Caco-2 (cell line): Measurements from ENCODE around the gene NFKBIB. TPM values are rescaled to one million over a fixed set of nuclear protein-coding genes. Genes with fewer than 3 reads are reported as not detected.

Experiments
- BruUV-seq: library from RNA; stranded (reverse); fragments of 400-500 nt; replicated peaks from 2 replicates; lab custom pipeline; 2021; lab: Mats Ljungman, UMichigan
- CTCF ChIA-PET: fragments of 300-600 bp; sonication (Branson Sonifier 250); formaldehyde crosslinking; loops from one replicate; lab custom pipeline; 2022; ENCODE audit warnings: antibody characterized with exemption; lab: Charles Lee
- POLR2A ChIA-PET: fragments of 300-600 bp; sonication (Branson Sonifier 250); formaldehyde crosslinking; loops from one replicate; lab custom pipeline; 2022; ENCODE audit warnings: antibody characterized with exemption; lab: Charles Lee
- DNase-seq, 2 experiments: peaks; one replicate each; pipeline versions ENCODE4 v3.0.0 to v3.0.0-alpha.2; 2020 to 2022
- H3K27me3 ChIP-seq: replicated peaks from 2 replicates; pipeline ENCODE4 v1.6.0; 2011; ENCODE audit warnings: low read length; ENCODE audit not compliant: control insufficient read depth, insufficient read depth
- H3K36me3 ChIP-seq: 2 replicates; pipeline ENCODE4 v1.5.1; 2011; ENCODE audit warnings: low read length; ENCODE audit not compliant: control insufficient read depth, insufficient read depth
- H3K4me1 ChIP-seq: fragments of 250-450 bp; sonication (Bioruptor Pico); 2 replicates; pipeline ENCODE4 v1.5.1; 2020; ENCODE audit warnings: mild to moderate bottlenecking
- H3K4me3 ChIP-seq: 2 replicates; pipeline ENCODE4 v1.5.1; 2011; ENCODE audit warnings: low read depth, mild to moderate bottlenecking, control low read depth, low read length
- H3K9me3 ChIP-seq: fragments of 250-450 bp; sonication (Bioruptor Pico); 2 replicates; pipeline ENCODE4 v1.5.1; 2020; ENCODE audit warnings: mild to moderate bottlenecking, moderate library complexity
- H3K27ac Mint-ChIP-seq: one replicate; pipeline ENCODE4 v1.8.0; 2022; ENCODE audit warnings: mixed read lengths; ENCODE audit not compliant: unreplicated experiment
- H3K27me3 Mint-ChIP-seq: one replicate; pipeline ENCODE4 v1.8.0; 2022; ENCODE audit warnings: mixed read lengths; ENCODE audit not compliant: insufficient read depth, unreplicated experiment
- H3K36me3 Mint-ChIP-seq: one replicate; pipeline ENCODE4 v1.8.0; 2022; ENCODE audit warnings: mild to moderate bottlenecking, mixed read lengths; ENCODE audit not compliant: insufficient read depth, unreplicated experiment
- H3K4me1 Mint-ChIP-seq: one replicate; pipeline ENCODE4 v1.8.0; 2022; ENCODE audit warnings: low read depth, mixed read lengths; ENCODE audit not compliant: unreplicated experiment
- H3K4me3 Mint-ChIP-seq: one replicate; pipeline ENCODE4 v1.8.0; 2022; ENCODE audit warnings: mild to moderate bottlenecking, moderate library complexity, mixed read lengths; ENCODE audit not compliant: unreplicated experiment
- H3K9me3 Mint-ChIP-seq: one replicate; pipeline ENCODE4 v1.8.0; 2022; ENCODE audit warnings: mixed read lengths; ENCODE audit not compliant: unreplicated experiment
- CTCF ChIP-seq, 2 experiments: fragments of 200-600 bp in 1 of 2; IDR thresholded peaks; 1 replicate in 1 of 2; 2 replicates in 1 of 2; pipeline versions ENCODE4 v1.5.1 to v1.8.0; 2011 to 2022; ENCODE audit warnings: antibody characterized with exemption in 1 of 2, control low read depth in 1 of 2, inconsistent platforms in 1 of 2, low read depth in 1 of 2, low read length in 1 of 2, mild to moderate bottlenecking in 1 of 2, moderate library complexity in 1 of 2; ENCODE audit not compliant: insufficient read depth in 1 of 2, severe bottlenecking in 1 of 2, unreplicated experiment in 1 of 2
- intact Hi-C: fragments of 100-400 bp; cut with micrococcal nuclease; formaldehyde crosslinking; loops from one replicate; pipeline ENCODE4 v1.10.0; 2022; ENCODE audit not compliant: unreplicated experiment
- total RNA-seq: library from RNA; stranded (reverse); gene quantifications from 2 replicates; pipeline ENCODE4 v1.2.3, GENCODE V29; 2022

The NFKBIB gene
- total RNA-seq, 1 experiment from 2014 or later, result 43.9 TPM

GRCh38 chr19:38930776-38931520, 31.2 kb downstream of the NFKBIB start, which contains the start of gene MRPS12:
MRPS12 (plus strand) TSS chr19:38930944; CDS start chr19:38931295, 351 bp downstream.
- Mint-ChIP-seq H3K27me3 (no peaks in the 10 kb centered on the region), H3K4me1 (no peaks in the 10 kb centered on the region), H3K27ac (peak within 1 kb of the TSS; percentile 99), H3K9me3 (peaks cover 10% of the 10 kb centered on the region), H3K4me3 (peak within 1 kb of the TSS; percentile 77), H3K36me3 (peaks cover 74% of the 10 kb centered on the region)
- ChIA-PET CTCF (interaction anchor here (0.5 to 3.2 kb wide), 37 partner anchors 9 to 543 kb away, joined by 3 to 24 read pairs (median 5); partner anchors contain the start of genes ECH1, EIF3K, FAM98C and FBXO17), POLR2A (interaction anchor here (0.5 to 1.7 kb wide), 25 partner anchors 10 to 1125 kb away, joined by 3 to 21 read pairs (median 5); partner anchors contain the start of genes ACTN4, ECH1, FAM98C and FBXO17)
- peak within 1 kb of the TSS; percentile 85 for H3K4me3 ChIP-seq
- no peaks in the 10 kb centered on the region for H3K27me3 ChIP-seq
- peak; percentile 99 for DNase-seq
- 0 out of 2 replicates have a peak, but pooled peaks cover 5% of the 10 kb centered on the region for H3K4me1 ChIP-seq
- peaks cover 21% of the 10 kb centered on the region for H3K9me3 ChIP-seq
- intact Hi-C loops, result loop anchor here (1.0 to 2.0 kb wide), 5 partner anchors 21 to 194 kb away; partner anchors contain the start of genes ECH1, NFKBIB and SIRT2
- peaks cover 9% of the 10 kb centered on the region for H3K36me3 ChIP-seq
- TSS peak; percentile 86 for BruUV-seq
- no peak for TF ChIP-seq CTCF (IDR thresholded peaks at IDR 0.05; ENCODE audit: insufficient read depth in 1 of 2, low read depth in 1 of 2, low read length in 1 of 2, severe bottlenecking in 1 of 2, unreplicated experiment in 1 of 2)

- no peak for TF ChIP-seq CTCF (IDR thresholded peaks at IDR 0.05; ENCODE audit: insufficient read depth in 1 of 2, low read depth in 1 of 2, low read length in 1 of 2, severe bottlenecking in 1 of 2, unreplicated experiment in 1 of 2)
- H3K9me3 Mint-ChIP-seq, result peaks cover 10% of the 10 kb centered on the region
- H3K4me3 ChIP-seq, result peak overlapping the region; percentile 85
- POLR2A ChIA-PET, result interaction anchor here (1.1 to 1.7 kb wide), 2 partner anchors 84 to 100 kb away, joined by 3 to 10 read pairs; no protein-coding TSS in a partner anchor
- H3K27me3 Mint-ChIP-seq, result no peaks in the 10 kb centered on the region
- no TSS peak for BruUV-seq
- CTCF ChIA-PET, result interaction anchor here (0.6 to 3.2 kb wide), 6 partner anchors 13 to 142 kb away, joined by 3 to 24 read pairs (median 7); partner anchors contain the start of genes NFKBIB and SIRT2
- no peaks in the 10 kb centered on the region for H3K27me3 ChIP-seq
- no peaks in the 10 kb centered on the region for H3K4me1 Mint-ChIP-seq
- H3K36me3 ChIP-seq, result peaks cover 7% of the 10 kb centered on the region
- H3K9me3 ChIP-seq, result peaks cover 24% of the 10 kb centered on the region
- DNase-seq, result no peak
- peaks cover 69% of the 10 kb centered on the region for H3K36me3 Mint-ChIP-seq
- H3K4me1 ChIP-seq, result 0 out of 2 replicates have a peak, but pooled peaks cover 5% of the 10 kb centered on the region
- intact Hi-C loops, result loop anchor here (2.0 kb wide), 1 partner anchor 101 kb away; the partner anchor contains the start of gene ECH1
- peak overlapping the region; percentile 99 for H3K27ac Mint-ChIP-seq
- peak overlapping the region; percentile 77 for H3K4me3 Mint-ChIP-seq
Measured at GRCh38 chr19:38931521-38931793, 31.7 kb downstream of the NFKBIB start.

- CTCF ChIA-PET, result interaction anchor here (0.7 to 3.2 kb wide), 2 partner anchors 32 to 81 kb away, joined by 3 to 24 read pairs; partner anchors contain the start of genes NFKBIB and SIRT2
Measured at GRCh38 chr19:38932425-38933179, 32.8 kb downstream of the NFKBIB start.

More at GRCh38 chr19:38932425-38933179, 32.8 kb downstream of the NFKBIB start:
- Mint-ChIP-seq H3K27ac (no peak overlapping the region), H3K27me3 (no peaks in the 10 kb centered on the region), H3K36me3 (peaks cover 64% of the 10 kb centered on the region), H3K4me3 (peak overlapping the region; percentile 33), H3K9me3 (peaks cover 10% of the 10 kb centered on the region), H3K4me1 (no peaks in the 10 kb centered on the region)
- H3K9me3 ChIP-seq, result peaks cover 24% of the 10 kb centered on the region
- no TSS peak for BruUV-seq
- TF ChIP-seq CTCF (IDR thresholded peaks at IDR 0.05; ENCODE audit: insufficient read depth in 1 of 2, low read depth in 1 of 2, low read length in 1 of 2, severe bottlenecking in 1 of 2, unreplicated experiment in 1 of 2), result peak in 1 of 2 experiments; percentile 19
- H3K4me3 ChIP-seq, result no peak overlapping the region
- H3K4me1 ChIP-seq, result 0 out of 2 replicates have a peak, but pooled peaks cover 5% of the 10 kb centered on the region
- peaks cover 7% of the 10 kb centered on the region for H3K36me3 ChIP-seq
- DNase-seq, result no peak
- intact Hi-C loops, result no loop called here
- H3K27me3 ChIP-seq, result no peaks in the 10 kb centered on the region
- POLR2A ChIA-PET, result no interaction called here
